CD4-positive, alpha-beta T cell treated with Interleukin-6 at 100 ng/mL for 8 hours (primary cell): ENCODE measurements around the gene PTP4A1.
A peak's percentile ranks its signal among the peaks of the same experiment; 100 is the strongest.

Experiments used
- DNase-seq: peaks from one replicate; pipeline ENCODE4 v3.0.0-alpha.2; 2020; ENCODE audit warnings: mixed read lengths, low spot score

PTP4A1 gene

DNA sequence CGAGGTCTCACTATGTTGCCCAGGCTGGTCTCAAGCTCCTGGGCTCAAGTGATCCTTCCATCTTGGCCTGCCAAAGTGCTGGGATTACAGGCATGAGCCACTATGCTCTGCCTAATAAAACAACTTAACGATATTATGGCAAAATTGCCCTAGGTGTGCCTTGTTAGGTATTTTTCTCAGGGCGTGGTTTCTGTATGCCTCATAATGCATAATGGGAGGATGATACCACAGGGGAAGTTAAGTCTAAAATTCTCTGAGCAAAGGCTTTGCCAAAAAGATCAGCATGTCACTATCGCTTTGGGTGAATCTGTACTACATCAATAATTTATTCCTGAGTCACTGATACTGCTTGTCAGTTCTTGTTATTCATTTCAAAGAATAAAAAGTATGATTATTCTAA, 15.9 kb upstream of the PTP4A1 start:
- no peak for DNase-seq

DNA sequence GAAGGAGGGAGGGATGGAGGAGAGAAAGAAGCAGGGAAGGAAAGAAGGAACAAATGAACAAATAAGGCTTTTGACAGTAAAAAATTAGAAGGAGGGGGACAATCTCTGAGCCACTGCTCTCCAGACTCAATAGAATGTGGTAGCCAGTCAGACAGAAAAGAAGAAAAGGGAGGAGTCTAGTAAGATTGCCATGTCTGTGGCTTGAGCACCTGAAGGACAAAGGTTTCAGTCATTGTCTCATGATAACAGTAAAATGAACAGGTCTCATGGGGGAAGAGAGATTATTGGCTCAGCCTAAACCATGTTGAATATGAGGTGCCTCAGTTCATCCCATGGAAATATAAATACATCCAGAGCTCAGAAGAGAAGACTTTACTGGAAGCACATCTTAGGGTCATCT, 14.0 kb upstream of the PTP4A1 start:
- DNase-seq = no peak

DNA sequence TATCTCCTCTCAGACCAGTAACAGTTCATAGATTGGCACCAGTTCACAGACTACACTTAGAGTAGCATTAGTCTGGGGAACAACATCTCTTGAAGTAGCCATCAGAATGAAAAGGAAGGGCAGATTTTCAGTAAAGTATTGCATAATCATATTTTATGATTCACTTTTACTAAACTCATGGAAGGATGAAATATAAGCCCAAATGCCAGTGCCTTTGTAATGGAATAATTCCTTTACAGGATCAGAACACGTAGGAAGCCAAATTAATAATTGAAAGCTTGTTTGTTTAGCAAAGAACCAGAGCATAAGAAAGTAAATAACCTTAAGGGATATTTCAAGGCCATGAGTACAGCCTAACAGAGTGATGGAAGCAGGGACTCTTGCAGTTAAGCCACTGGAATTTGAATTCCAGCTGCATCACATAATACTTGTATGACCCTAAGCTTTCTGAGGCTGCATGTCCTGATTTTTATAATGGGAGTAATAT, 11.4 kb upstream of the PTP4A1 start:
- no peak for DNase-seq

DNA sequence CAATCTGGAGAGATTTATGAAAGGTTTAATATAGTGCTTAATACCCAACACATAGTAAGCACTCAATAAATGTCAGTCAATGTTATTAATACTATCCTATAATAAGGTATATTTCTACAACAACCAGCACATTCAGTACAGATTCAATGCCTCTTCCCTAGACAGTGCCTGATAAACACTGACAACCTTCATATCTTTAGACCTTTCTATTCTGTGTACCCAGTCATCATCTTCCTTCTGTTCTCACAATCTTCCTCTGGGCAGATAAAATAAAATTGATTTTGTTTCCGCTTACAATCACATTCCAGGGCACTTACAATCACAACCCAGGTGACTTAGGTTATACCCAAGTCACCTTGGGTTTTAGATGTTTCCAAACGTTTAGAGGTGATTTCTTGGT, 11.0 kb upstream of the PTP4A1 start:
- DNase-seq = no peak

DNA sequence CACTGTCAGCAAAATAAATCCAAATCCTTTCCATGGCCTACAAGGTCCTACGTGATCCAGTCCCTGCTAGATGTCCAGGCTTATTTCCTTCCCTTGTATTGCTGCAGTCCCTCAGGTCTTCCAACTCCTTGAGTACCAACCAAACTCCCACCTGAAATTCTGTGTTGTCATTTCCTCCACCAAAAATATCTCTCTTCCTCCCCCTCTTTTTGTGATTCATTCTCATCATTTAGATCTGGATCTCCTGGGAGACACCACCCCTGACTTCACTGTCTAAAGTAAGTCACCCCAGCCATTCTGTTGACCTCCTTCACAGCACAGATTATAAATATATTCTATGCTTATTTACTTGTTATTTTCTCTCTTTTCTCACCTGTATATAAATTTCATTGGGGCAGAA, 9.0 kb upstream of the PTP4A1 start:
- DNase-seq = no peak

DNA sequence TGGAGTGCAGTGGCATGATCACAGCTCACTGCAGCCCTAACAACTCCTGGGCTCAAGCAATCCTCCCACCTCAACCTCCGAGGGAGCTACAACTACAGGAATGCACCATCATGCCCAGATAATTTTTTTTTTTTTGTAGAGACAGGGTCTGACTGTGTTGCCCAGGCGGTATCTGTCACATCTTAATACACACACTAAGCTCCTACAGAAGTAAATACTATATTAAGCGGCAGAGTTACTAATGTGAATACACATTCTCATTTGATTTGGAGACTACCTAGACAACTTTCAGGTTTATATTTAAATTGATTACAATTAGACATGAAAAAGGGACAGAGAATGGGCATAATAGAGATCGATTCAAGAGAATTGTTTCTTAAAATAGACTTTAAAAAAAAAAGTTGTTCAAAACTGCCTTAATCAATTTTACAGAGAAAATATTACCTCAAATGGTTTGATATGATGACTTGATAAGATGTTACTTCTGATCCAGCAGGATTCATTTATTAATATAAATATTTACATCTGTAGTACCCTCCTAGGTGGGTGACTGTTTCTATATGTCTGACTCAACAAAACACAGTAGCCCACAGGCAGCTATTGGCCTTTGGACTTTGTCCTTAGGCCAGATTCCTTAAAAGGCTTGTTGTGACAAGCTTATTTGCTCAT, 7.1 kb upstream of the PTP4A1 start:
- DNase-seq = no peak

DNA sequence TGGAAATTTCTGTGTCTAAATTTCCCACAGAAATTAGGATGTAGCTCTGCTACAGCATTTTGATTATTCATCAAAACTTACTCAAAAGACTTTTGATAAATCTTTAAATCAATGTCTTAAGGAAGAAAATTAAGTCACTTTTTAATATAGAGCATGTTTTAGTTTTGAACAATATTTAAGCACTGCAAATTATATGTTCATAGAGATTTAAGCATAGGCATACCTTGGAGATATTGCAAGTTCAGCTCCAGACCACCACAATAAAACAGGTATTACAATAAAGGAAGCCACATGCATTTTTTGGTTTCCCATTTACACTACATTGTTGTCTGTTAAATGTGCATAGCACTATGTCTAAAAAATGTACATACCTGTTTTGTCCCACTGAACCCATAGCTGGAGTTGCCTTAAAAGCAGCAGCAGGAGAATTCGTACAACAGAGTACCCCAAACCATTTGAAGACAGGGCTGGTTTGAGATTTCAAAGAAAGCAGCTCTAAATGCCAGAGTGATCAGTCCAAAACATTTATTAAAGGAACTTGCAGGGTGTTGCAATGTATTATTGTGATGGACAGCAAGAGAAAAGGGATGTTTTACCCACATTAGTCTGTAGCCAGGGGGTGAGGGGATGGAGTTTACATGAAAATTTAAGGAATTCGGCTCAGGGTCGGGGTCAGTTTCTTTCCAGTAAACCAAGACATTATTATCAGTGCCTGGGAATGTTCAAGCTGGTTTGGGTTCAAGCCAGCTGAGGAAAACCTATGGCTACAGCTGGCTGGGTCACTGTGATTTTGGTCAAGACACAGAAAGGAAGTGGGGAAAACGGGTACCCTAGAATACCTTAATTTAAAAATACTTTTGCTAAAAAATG, 6.3 kb upstream of the PTP4A1 start:
- DNase-seq = no peak

DNA sequence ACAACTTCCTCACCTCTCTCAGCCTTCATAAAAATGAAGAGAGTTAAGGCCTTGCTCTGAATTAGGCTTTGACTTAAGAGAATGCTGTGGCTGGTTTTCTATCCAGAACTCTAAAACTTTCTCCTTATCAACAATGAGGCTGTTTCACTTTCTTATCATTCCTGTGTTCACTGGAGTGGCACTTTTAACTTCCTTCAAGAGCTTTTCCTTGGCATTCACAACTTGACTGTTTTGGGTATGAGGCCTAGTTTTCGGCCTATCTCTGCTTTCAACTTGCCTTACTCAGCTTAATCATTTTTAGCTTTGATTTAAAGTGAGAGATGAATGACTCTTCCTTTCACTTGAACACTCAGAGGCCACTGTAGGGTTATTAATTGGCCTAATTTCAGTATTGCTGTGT, 4.3 kb upstream of the PTP4A1 start:
- DNase-seq = no peak

DNA sequence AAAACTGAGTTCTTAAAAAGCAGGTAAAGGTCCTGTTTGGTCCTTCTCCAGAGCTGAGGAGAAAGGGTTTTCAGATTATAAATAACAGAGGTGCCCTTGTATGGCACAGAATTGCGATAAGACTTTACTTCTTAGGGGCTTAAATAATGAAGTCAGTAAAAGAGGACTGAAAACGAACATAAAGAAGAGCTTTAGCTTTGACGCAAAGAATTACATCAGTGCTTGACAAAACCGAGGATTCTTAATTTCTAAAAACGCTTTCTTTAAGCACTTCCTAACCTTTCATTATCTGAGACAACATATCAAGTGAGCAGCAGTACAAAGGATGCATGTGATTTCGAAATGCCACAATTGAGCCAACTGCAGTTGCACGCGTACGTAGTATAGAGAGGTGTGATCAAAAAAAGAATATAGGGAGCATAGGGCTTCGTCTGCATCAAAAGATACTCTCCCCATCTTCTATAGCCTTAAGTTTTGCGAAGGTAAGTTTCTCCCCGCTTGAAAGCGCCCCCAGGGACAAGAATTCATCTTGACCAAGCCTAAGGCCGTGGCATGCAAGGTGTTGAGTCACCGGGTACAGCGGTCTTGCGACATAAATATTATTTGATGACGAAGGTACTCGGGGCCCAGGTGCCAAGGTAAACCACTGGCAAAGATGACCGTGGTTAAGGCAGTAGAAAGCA, 778 bp upstream of the PTP4A1 start:
- peak; percentile 22 for DNase-seq

DNA sequence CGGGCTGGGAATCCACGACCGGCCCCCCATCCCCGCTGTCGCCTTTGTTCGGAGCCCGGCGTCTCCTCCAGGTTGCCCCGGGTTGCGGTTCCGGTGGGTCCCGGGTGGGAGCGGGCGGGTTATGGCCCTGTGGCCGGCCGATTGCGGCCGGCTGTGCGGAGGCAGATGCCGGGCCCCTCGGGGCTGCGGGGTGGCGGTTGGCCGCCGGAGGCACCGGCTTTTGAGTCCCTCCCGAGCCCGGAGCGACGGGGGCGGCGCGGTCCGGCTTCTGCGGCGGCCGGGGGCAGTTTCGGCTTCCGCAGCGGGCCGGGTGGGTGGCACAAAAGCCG, 431 bp downstream of the PTP4A1 start:
- DNase-seq = no peak

DNA sequence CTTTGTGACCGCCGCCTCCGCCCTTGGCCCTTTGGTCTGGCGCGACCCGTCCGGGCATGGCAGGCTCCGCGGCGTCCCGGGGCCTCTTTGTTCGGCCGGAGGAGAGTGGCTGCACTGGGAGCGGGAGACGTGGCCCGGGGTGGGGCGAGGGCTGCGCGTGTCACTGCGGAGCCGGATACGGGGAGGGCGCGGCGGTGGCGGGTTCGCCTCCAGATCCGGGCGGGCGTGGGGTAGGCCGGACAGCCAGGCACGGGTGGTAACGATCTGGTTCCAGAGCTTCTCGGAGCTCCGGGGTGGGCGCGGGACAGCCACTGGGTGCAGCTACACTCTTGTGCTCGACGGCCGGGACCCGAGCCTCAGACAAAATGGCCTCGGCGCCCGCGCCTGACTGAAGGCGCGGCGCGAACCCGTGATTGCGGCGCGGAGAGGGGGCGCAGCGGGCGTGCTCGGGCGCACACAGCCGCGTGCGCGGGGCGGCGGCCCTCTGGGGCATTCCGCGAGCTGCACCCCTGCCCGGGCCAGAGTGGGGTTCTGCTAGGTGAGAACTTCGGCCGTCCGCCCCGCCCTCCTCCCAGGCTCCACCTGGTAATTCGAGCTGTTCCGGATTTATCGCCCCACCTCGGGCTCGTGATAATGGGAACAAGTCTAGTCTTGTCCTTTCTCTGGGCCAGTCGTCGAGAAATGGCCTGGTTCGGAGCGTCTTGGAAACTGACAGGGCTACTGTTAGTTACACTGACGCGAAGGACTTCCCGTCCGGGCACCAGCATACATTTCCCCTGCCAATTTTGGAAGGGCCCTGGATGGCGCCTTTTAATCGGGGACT, 1.0 kb downstream of the PTP4A1 start:
- DNase-seq = peak; percentile 56

DNA sequence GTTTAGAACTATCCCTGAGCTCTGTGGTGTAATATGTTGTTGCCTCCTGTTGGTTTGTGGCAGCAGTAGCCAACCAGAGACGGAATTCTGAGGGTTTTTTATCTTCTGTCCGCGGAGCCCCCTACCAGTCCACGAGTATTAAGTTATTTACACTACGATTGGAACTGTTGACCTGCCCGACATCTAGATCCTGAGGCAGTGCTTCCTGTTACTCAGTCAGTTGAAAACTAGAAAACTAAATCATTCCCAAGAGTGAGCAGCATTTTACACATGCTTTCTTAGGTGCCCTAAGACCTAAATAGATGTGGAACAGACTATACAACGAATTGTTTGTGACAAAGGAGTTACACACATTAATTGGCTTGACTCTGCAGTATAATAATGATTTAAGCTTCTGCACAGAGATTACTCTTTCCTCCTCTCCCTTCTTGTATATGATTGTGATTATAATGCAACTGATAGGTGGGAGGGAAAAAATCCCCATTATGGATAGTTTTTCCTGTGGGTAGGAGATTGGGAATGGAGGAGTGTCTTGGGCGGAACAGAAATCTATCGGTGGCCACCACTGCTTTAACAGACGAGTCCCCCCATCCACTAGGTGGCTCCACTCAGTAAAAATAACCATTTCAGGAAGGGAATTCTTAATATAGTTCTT, 1.7 kb downstream of the PTP4A1 start:
- DNase-seq = peak; percentile 51

DNA sequence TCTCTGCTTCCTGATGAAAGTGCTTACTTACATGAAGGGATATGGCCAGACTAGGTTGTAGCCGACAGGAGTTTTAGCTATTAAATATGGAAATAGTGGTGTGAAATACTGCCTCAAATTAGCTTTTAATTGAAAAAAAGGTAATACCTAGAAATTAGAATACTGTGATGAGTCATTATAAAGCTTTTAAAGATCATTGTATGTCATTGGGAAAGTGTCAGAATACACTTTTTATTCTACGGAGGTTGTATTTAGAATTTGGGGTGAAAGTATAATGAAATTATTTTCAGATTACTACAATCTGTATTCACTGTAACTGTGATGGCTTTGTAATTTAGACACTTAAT, 2.2 kb downstream of the PTP4A1 start:
- DNase-seq = no peak

DNA sequence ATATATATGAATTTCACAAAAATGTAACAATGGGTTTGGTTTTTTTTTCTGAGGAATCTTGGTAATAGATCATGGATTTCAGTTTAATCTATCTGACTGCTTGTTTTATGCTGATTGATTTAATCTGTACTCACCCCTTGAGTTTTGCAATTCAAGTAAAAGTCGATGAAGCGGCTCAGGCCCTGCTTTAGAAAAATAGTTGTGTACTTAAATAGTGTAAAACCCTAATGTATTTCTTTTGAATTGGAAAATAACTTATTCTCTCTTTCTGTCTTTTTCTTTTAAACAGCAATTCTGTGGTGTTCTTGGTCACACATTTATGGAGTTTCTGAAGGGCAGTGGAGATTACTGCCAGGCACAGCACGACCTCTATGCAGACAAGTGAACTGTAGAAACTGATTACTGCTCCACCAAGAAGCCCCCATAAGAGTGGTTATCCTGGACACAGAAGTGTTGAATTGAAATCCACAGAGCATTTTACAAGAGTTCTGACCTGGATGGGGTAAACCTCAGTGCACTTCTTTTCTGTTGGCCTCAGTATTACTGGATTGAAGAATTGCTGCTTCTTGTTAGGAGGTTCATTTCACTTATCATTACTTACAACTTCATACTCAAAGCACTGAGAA, 4.0 kb downstream of the PTP4A1 start:
- DNase-seq = no peak

DNA sequence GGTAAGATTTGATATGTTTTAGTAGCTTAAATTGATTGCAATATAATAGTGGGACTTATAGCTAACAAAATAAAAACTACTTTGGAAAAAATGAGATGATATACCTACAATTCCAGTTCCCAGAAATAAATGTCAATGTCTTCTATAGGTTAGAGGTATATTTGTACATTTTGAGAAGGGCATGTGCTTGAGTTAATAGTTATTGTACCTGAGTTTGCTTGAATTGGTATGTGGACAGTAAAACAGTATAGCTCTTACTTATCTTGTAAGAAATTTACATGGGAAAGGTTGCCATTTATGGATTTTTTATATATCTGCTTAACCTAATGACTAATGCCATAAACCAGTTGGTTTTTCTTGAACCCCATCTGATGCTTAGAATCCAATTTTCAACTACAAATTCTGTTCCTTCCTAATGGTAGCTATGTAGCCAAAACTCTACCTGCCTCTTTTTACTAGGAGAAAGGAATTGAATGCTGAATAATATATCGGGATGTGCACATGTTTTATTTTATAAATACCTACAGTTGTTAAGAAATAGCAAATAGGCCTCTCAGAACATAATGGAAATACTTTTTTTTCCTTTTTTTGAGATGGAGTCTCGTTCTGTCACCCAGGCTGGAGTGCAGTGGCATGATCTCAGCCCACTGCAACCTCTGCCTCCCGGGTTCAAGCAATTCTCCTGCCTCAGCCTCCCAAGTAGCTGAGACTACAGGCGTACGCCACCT, 4.9 kb downstream of the PTP4A1 start:
- no peak for DNase-seq

DNA sequence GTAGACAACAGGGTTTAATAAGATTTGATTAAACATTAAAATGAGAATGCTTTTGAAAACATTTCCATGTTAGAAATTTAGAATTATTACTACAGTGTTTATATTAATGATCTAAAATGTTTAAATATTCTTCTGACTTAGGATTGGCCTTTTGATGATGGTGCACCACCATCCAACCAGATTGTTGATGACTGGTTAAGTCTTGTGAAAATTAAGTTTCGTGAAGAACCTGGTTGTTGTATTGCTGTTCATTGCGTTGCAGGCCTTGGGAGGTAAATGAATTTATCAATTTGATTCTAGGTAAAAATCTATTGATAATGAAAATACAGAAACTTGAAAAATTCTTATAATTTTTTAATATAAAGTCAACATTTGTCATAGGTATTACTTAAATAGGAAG, 6.5 kb downstream of the PTP4A1 start:
- DNase-seq = no peak

DNA sequence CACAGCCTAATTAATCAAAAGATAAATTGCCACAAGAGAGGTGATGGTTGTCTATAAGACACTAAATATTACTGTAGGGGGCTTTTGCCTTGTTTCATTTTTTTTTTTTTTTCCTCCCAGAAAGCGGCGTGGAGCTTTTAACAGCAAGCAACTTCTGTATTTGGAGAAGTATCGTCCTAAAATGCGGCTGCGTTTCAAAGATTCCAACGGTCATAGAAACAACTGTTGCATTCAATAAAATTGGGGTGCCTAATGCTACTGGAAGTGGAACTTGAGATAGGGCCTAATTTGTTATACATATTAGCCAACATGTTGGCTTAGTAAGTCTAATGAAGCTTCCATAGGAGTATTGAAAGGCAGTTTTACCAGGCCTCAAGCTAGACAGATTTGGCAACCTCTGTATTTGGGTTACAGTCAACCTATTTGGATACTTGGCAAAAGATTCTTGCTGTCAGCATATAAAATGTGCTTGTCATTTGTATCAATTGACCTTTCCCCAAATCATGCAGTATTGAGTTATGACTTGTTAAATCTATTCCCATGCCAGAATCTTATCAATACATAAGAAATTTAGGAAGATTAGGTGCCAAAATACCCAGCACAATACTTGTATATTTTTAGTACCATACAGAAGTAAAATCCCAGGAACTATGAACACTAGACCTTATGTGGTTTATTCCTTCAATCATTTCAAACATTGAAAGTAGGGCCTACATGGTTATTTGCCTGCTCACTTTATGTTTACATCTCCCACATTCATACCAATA, 7.8 kb downstream of the PTP4A1 start:
- no peak for DNase-seq

DNA sequence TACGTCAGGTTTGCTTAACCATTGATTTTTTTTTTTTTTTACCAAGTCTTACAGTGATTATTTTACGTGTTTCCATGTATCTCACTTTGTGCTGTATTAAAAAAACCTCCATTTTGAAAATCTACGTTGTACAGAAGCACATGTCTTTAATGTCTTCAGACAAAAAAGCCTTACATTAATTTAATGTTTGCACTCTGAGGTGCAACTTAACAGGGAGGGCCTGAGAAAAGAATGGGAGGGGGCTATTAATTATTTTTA, 8.4 kb downstream of the PTP4A1 start:
- DNase-seq = no peak

DNA sequence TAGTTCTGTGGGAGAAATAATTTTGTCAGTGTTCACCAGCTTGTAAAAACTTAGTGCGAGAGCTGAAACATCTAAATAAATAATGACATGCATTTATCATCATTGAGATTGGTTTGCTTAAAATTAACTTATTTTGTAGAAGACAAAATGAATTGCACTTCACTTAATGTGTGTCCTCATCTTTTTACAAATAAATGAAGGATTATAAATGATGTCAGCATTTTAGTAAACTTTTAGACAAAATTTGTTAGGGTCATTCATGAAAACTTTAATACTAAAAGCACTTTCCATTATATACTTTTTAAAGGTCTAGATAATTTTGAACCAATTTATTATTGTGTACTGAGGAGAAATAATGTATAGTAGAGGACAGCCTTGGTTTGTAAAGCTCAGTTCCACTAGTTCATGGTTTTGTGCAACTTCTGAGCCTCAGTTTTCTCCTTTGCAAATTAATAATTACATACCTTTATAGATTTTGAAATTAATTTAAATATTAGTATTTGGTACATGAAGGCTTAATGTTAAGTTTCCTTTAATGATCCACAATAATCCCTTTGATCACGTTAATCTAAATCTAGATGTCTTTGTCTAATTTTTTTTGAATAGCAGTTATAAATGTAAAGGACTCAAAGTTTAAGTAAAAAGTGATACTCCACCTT, 9.2 kb downstream of the PTP4A1 start:
- no peak for DNase-seq
